Endothelial cell (in vitro differentiated cells): Measurements from ENCODE around the gene UBE2QL1. TPM values are rescaled to one million over a fixed set of nuclear protein-coding genes. Genes with fewer than 3 reads are reported as not detected.

Experiments
- DNase-seq: peaks from one replicate; pipeline ENCODE4 v3.0.0; 2021; ENCODE audit warnings: low spot score
- H3K27ac Mint-ChIP-seq: one replicate; pipeline ENCODE4 v1.8.0; 2021; ENCODE audit warnings: mixed read lengths, inconsistent platforms; ENCODE audit not compliant: unreplicated experiment
- H3K27me3 Mint-ChIP-seq: one replicate; pipeline ENCODE4 v1.8.0; 2021; ENCODE audit warnings: mild to moderate bottlenecking, moderate library complexity, mixed read lengths, inconsistent platforms; ENCODE audit not compliant: unreplicated experiment
- H3K36me3 Mint-ChIP-seq: one replicate; pipeline ENCODE4 v1.8.0; 2021; ENCODE audit warnings: mild to moderate bottlenecking, low read depth, mixed read lengths, inconsistent platforms; ENCODE audit not compliant: unreplicated experiment
- H3K4me1 Mint-ChIP-seq: one replicate; pipeline ENCODE4 v1.8.0; 2021; ENCODE audit warnings: mild to moderate bottlenecking, mixed read lengths, inconsistent platforms; ENCODE audit not compliant: unreplicated experiment
- H3K4me3 Mint-ChIP-seq: one replicate; pipeline ENCODE4 v1.8.0; 2021; ENCODE audit warnings: mild to moderate bottlenecking, mixed read lengths, inconsistent platforms; ENCODE audit not compliant: unreplicated experiment
- H3K9me3 Mint-ChIP-seq: one replicate; pipeline ENCODE4 v1.8.0; 2021; ENCODE audit warnings: mixed read lengths, inconsistent platforms; ENCODE audit not compliant: unreplicated experiment
- CTCF ChIP-seq: fragments of 200-600 bp; sonication (generic); IDR thresholded peaks from one replicate; pipeline ENCODE4 v1.5.0; 2021; ENCODE audit warnings: antibody characterized with exemption; ENCODE audit not compliant: unreplicated experiment
- total RNA-seq: library from RNA; stranded (reverse); fragmentation: NEBNext Ultra II Directional; extraction: Animal tissue kit (Norgen Biotek cat#: 25700); gene quantifications from one replicate; pipeline ENCODE4 v1.2.1, GENCODE V29; 2021; ENCODE audit not compliant: unreplicated experiment

Gene UBE2QL1
- total RNA-seq, 1 donor from 2014 or later, result 0.85 TPM

DNA sequence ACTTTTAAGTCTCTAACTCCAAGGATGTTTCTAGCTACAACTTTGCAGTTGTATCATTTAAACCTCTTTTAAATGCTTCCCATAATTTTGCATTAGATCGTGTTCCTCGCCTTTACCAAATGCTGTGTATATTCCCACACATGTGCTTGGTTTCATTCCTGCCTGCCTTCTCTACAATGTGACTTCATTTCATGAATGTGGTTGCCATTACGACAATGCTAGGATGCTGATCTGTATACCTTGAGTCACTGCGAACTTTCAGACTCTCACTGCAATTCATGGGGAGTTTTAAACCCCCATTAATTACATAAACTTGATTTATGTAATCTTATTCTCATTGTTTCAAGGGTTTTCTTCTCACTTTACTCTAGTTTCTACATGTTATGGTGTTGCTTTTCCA, 50.3 kb downstream of the UBE2QL1 start:
- H3K9me3 Mint-ChIP-seq, result no peaks in the 10 kb centered on the region
- H3K27me3 Mint-ChIP-seq, result peaks cover 1% of the 10 kb centered on the region
- H3K27ac Mint-ChIP-seq, result no peak overlapping the region
- no peaks in the 10 kb centered on the region for H3K36me3 Mint-ChIP-seq
- no peak for TF ChIP-seq CTCF
- no peak overlapping the region for H3K4me3 Mint-ChIP-seq
- no peaks in the 10 kb centered on the region for H3K4me1 Mint-ChIP-seq
- DNase-seq, result no peak

GRCh38 chr5:6501701-6502100, 53.0 kb downstream of the UBE2QL1 start:
- no peak for DNase-seq
- Mint-ChIP-seq H3K9me3 (no peaks in the 10 kb centered on the region), H3K4me3 (no peak overlapping the region), H3K27ac (no peak overlapping the region), H3K36me3 (no peaks in the 10 kb centered on the region), H3K27me3 (peaks cover 3% of the 10 kb centered on the region), H3K4me1 (no peaks in the 10 kb centered on the region)
- TF ChIP-seq CTCF, result no peak

DNA sequence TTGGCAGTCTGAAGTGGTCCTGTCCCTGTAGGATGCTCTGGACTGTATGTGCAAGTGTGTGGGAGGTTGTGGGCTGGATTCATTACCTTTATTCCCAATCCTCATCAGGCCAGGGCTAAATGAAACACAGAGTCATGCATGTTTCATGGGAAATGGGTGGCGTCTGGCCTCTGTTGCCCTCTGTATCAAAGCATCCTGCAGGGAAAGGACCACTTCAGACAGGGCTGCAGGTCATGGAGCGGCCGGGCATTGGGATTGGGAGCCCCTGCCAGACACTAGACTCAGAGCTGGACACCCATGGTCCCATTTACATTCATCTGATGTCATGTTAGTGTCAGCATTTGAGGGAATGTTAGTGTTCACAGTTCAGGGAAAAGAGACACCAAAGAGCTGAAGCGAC, 53.8 kb downstream of the UBE2QL1 start:
- TF ChIP-seq CTCF, result no peak

GRCh38 chr5:6503342-6503741, 54.7 kb downstream of the UBE2QL1 start:
- Mint-ChIP-seq H3K4me1 (no peaks in the 10 kb centered on the region), H3K36me3 (no peaks in the 10 kb centered on the region), H3K4me3 (no peak overlapping the region), H3K27ac (no peak overlapping the region), H3K27me3 (peaks cover 3% of the 10 kb centered on the region), H3K9me3 (no peaks in the 10 kb centered on the region)
- no peak for DNase-seq
- TF ChIP-seq CTCF, result no peak

More for the DNA sequence above, 53.8 kb downstream of the UBE2QL1 start:
- no peaks in the 10 kb centered on the region for H3K4me1 Mint-ChIP-seq
- H3K9me3 Mint-ChIP-seq, result no peaks in the 10 kb centered on the region
- DNase-seq, result no peak
- no peaks in the 10 kb centered on the region for H3K36me3 Mint-ChIP-seq
- H3K27ac Mint-ChIP-seq, result no peak overlapping the region
- peaks cover 3% of the 10 kb centered on the region for H3K27me3 Mint-ChIP-seq
- no peak overlapping the region for H3K4me3 Mint-ChIP-seq

DNA sequence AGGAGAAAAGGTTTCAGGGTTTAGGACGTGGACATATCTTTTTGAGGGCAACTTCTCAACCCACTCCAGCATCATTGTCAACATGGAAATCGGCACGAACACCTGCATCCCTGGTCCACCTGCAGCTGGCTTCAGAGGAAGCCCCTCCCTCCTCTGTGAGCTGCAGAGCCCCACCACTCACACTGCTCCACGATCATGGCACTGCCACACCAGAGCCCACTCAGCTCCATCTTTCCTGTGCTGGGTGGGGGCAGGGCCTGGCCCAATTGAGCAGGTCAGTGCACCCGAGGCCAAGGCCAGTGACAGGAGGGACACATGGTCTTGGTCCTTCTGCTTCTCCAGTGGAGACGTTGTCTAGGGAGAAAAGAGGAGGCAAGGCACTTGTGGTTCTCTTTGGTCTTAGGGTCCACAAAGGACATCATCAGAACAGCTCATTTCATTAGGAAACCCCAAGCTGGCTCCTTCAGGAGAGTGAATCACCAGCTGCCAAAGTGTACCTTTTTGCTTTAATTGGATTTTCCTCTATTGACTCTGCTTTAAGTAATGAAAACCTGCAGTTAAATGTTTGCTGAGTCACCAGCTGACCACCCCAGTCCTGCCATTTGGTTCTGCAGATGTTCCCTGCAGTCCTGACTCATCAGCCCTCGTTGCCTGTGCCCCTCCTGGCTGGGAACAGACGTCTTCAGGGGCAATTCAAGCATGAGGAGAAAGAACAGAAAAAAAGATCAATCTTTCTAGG, 56.2 kb downstream of the UBE2QL1 start:
- Mint-ChIP-seq H3K27ac (no peak overlapping the region), H3K4me3 (no peak overlapping the region), H3K27me3 (peaks cover 3% of the 10 kb centered on the region), H3K4me1 (no peaks in the 10 kb centered on the region), H3K9me3 (no peaks in the 10 kb centered on the region), H3K36me3 (peaks cover 3% of the 10 kb centered on the region)
- TF ChIP-seq CTCF, result no peak
- DNase-seq, result no peak
